Measurements from ENCODE around the gene TTPAL. TPM values are rescaled to one million over a fixed set of nuclear protein-coding genes. Genes with fewer than 3 reads are reported as not detected.
A peak's percentile ranks its signal among the peaks of the same experiment; 100 is the strongest.

TTPAL gene
- total and polyA plus RNA-seq, 10 of the 15 experiments (the other 5 are each of a cell fraction or from before 2014, with no cell fraction given), result 4.0 to 24.0 (median 9.3) TPM

DNA sequence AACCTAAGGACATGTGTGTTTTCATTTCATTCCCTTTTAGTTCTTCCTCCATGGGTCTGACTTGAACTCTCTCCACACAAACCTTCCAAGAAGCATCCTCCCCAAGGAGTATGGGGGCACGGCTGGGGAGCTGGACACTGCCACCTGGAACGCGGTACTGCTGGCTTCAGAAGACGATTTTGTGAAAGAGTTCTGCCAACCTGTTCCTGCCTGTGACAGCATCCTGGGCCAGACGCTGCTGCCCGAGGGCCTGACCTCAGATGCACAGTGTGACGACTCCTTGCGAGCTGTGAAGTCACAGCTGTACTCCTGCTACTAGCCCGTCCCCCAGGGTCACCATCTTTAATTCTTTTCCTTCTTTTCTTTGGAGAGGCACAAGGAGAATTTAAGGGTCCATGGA lies 13.5 kb downstream of the TTPAL start (continued):
- TF ChIP-seq ATF2 (IDR thresholded peaks at IDR 0.05; ENCODE audit: low read length) (no peak), EGR1 (IDR thresholded peaks at IDR 0.05; ENCODE audit: borderline replicate concordance in 1 of 2, low read depth in 2 of 2, low read length in 2 of 2) (no peak), PML (IDR thresholded peaks at IDR 0.05; ENCODE audit: low read length) (no peak)

GRCh38 chr20:44489931-44490330 lies 14.3 kb downstream of the TTPAL start:
- H3K27ac ChIP-seq (ENCODE audit: control insufficient read depth, insufficient read depth), result peak overlapping the region; percentile 94
- WGBS (ENCODE audit: insufficient coverage, insufficient replicate concordance, low lambda C conversion rate, missing lambda C conversion rate), result 37% methylated on average over 3 of the region's 3 CpGs
- no peaks in the 10 kb centered on the region for H3K79me2 ChIP-seq (ENCODE audit: control insufficient read depth, insufficient read depth, low read length)
- H3K4me3 ChIP-seq, result no peak overlapping the region
- H3K4me1 ChIP-seq (ENCODE audit: control insufficient read depth, insufficient read depth, low read length), result peaks cover 27% of the 10 kb centered on the region
- intact Hi-C loops (cut with micrococcal nuclease; ENCODE audit: unreplicated experiment) (no loop called here), in situ Hi-C loops (cut with MboI) (no loop called here)
- ChIA-PET SMC1A (ENCODE audit: uncharacterized antibody, unreplicated experiment) (interaction anchor here (0.5 to 1.1 kb wide), 2 partner anchors 28 to 54 kb away, joined by 3 read pairs; no protein-coding TSS in a partner anchor), RAD21 (ENCODE audit: unreplicated experiment) (interaction anchor here (1.1 kb wide), 1 partner anchor 15 kb away, joined by 3 read pairs; the partner anchor contains the start of gene TTPAL), CTCF (no interaction called here), POLR2A (interaction anchor here (1.1 kb wide), 1 partner anchor 28 kb away, joined by 4 read pairs; no protein-coding TSS in a partner anchor)
- H3K9me3 ChIP-seq (replicated peaks; ENCODE audit: control insufficient read depth, insufficient read depth, low read length), result no peaks in the 10 kb centered on the region
- ATAC-seq, result peak; percentile 84
- DNase-seq (ENCODE audit: low read depth, low spot score), result peak; percentile 51
- FAIRE-seq, result peak; percentile 31
- no peak overlapping the region for H3K4me2 ChIP-seq (ENCODE audit: control insufficient read depth, insufficient read depth)
- TSS peak; percentile 30 for BruUV-seq (replicated peaks)
- no peak overlapping the region for H2AFZ ChIP-seq (ENCODE audit: control insufficient read depth, low read depth, low read length)
- H3K27me3 ChIP-seq (replicated peaks in 1 of 2; ENCODE audit: control insufficient read depth in 2 of 2, insufficient read depth in 2 of 2, low read length in 1 of 2), result no peaks in the 10 kb centered on the region
- no peaks in the 10 kb centered on the region for H4K20me1 ChIP-seq (ENCODE audit: control insufficient read depth, insufficient read depth)
- peaks cover 7 to 24% of the 10 kb centered on the region in 2 experiments; a peak in 3 of 4 replicates for H3K36me3 ChIP-seq (ENCODE audit: control insufficient read depth in 2 of 2, insufficient read depth in 2 of 2, low read length in 1 of 2)
- H3K9ac ChIP-seq (ENCODE audit: control insufficient read depth, insufficient read depth, low read length), result peak overlapping the region; percentile 16; the same call in 1 of the 2 replicates
- TF ChIP-seq ESRRA (IDR thresholded peaks at IDR 0.05; ENCODE audit: low read length) (no peak), FOXM1 (IDR thresholded peaks at IDR 0.05; ENCODE audit: low read depth, low read length) (peak; percentile 87; the same call in 1 of the 2 replicates), MEF2A (IDR thresholded peaks at IDR 0.05; ENCODE audit: insufficient read depth, low read depth, low read length) (peak; percentile 73; the same call in 1 of the 2 replicates), MTA2 (IDR thresholded peaks at IDR 0.05; ENCODE audit: low read depth) (peak; percentile 41; the same call in 1 of the 2 replicates), RELA (IDR thresholded peaks at IDR 0.05; ENCODE audit: borderline replicate concordance, partially characterized antibody) (peak; percentile 42), ATF2 (IDR thresholded peaks at IDR 0.05; ENCODE audit: low read length) (peak; percentile 76; the same call in 1 of the 2 replicates), RUNX3 (IDR thresholded peaks at IDR 0.05; ENCODE audit: low read length) (peak; percentile 95), NRF1 (conservative IDR thresholded peaks at IDR 0.05; ENCODE audit: low read depth, low read length) (no peak), IKZF1 (conservative IDR thresholded peaks at IDR 0.05) (peak; percentile 85), ETV6 (conservative IDR thresholded peaks at IDR 0.05 in 1 of 2, IDR thresholded peaks at IDR 0.05 in 1 of 2; ENCODE audit: borderline replicate concordance in 1 of 2, low read depth in 1 of 2) (0 out of 4 replicates have a peak, but pooled peaks of 1 of the 2 experiments have one; percentile 22), STAT3 (IDR thresholded peaks at IDR 0.05; ENCODE audit: low read depth, low read length) (no peak), BHLHE40 (IDR thresholded peaks at IDR 0.05; ENCODE audit: borderline replicate concordance in 1 of 2, low read depth in 2 of 2, low read length in 1 of 2) (0 out of 4 replicates have a peak, but pooled peaks of 1 of the 2 experiments have one; percentile 13), JUNB (IDR thresholded peaks at IDR 0.05) (peak; percentile 61), NFIC (IDR thresholded peaks at IDR 0.05; ENCODE audit: low read depth, low read length) (peak; percentile 88), DPF2 (IDR thresholded peaks at IDR 0.05) (0 out of 2 replicates have a peak, but pooled peaks have one; percentile 27), RELB (IDR thresholded peaks at IDR 0.05; ENCODE audit: low read depth) (peak; percentile 83; the same call in 1 of the 2 replicates), CREM (IDR thresholded peaks at IDR 0.05; ENCODE audit: low read depth) (peak; percentile 54; the same call in 1 of the 2 replicates)

Measured in GM12878 (cell line).